Fibroblast of lung (primary cell): ENCODE measurements around the gene PPIA. TPM values are rescaled to one million over a fixed set of nuclear protein-coding genes. Genes with fewer than 3 reads are reported as not detected.

Experiments used
- DNase-seq, 2 donors: peaks; one replicate each; pipeline versions ENCODE4 v3.0.0 to v3.0.0-alpha.2; 2010; ENCODE audit warnings: low read depth in 2 of 2
- H2AFZ ChIP-seq: 2 replicates; pipeline ENCODE4 v1.5.1; 2012; ENCODE audit warnings: low read length, control low read depth, inconsistent platforms
- H3K27ac ChIP-seq: 2 replicates; pipeline ENCODE4 v1.5.1; 2011; ENCODE audit warnings: low read length, control low read depth; ENCODE audit not compliant: insufficient read depth
- H3K27me3 ChIP-seq: 2 replicates; pipeline ENCODE4 v1.5.1; 2011; ENCODE audit warnings: mild to moderate bottlenecking, low read length; ENCODE audit not compliant: control insufficient read depth, insufficient read depth
- H3K36me3 ChIP-seq: 2 replicates; pipeline ENCODE4 v1.5.1; 2011; ENCODE audit warnings: low read length; ENCODE audit not compliant: control insufficient read depth, insufficient read depth
- H3K4me1 ChIP-seq: 2 replicates; pipeline ENCODE4 v1.5.1; 2011; ENCODE audit warnings: low read length; ENCODE audit not compliant: control insufficient read depth, insufficient read depth; ENCODE audit errors: extremely low read depth
- H3K4me2 ChIP-seq: 2 replicates; pipeline ENCODE4 v1.5.1; 2011; ENCODE audit warnings: low read length, control low read depth; ENCODE audit not compliant: insufficient read depth; ENCODE audit errors: extremely low read depth
- H3K4me3 ChIP-seq, 4 experiments: fragments of 200-600 bp in 1 of 4; sonication (generic) in 1 of 4; replicated peaks in 1 of 4; 2 replicates each; pipeline ENCODE4 v1.5.1; 2011 to 2016; ENCODE audit warnings: low read length in 4 of 4, low read depth in 3 of 4, mild to moderate bottlenecking in 3 of 4, control low read depth in 2 of 4, inconsistent platforms in 1 of 4, mixed read lengths in 1 of 4; ENCODE audit not compliant: insufficient read depth in 1 of 4; ENCODE audit errors: control extremely low read depth in 1 of 4
- H3K79me2 ChIP-seq: 2 replicates; pipeline ENCODE4 v1.5.1; 2012; ENCODE audit warnings: mild to moderate bottlenecking, low read length, inconsistent platforms; ENCODE audit not compliant: control insufficient read depth, insufficient read depth
- H3K9ac ChIP-seq: 2 replicates; pipeline ENCODE4 v1.5.1; 2011; ENCODE audit warnings: mild to moderate bottlenecking, low read length, control low read depth; ENCODE audit not compliant: insufficient read depth
- H3K9me3 ChIP-seq: 2 replicates; pipeline ENCODE4 v1.5.1; 2012; ENCODE audit warnings: low read depth, low read length; ENCODE audit not compliant: control insufficient read depth, insufficient read depth
- H4K20me1 ChIP-seq: 2 replicates; pipeline ENCODE4 v1.5.1; 2011; ENCODE audit warnings: low read length; ENCODE audit not compliant: control insufficient read depth, insufficient read depth; ENCODE audit errors: extremely low read depth
- EZH2 ChIP-seq: IDR thresholded peaks from 2 replicates; pipeline ENCODE4 v1.5.1; 2012; ENCODE audit warnings: low read length, control low read depth, mild to moderate bottlenecking; ENCODE audit errors: missing control alignments
- polyA minus RNA-seq: library from RNA; depleted of rRNA, polyadenylated mRNA; stranded (reverse); fragments of >200 nt; gene quantifications from 2 replicates; pipeline ENCODE4 v1.2.3, GENCODE V29; 2011; ENCODE audit warnings: low replicate concordance
- polyA plus RNA-seq, 2 donors: library from polyadenylated mRNA; depleted of rRNA in 1 of 2; stranded (reverse) in 1 of 2; unstranded in 1 of 2; fragments of >200 nt; gene quantifications; 2 replicates each; pipeline ENCODE4 v1.2.1, GENCODE V29; 2011 to 2012; ENCODE audit warnings: missing spikeins in 1 of 2
- total RNA-seq: library from RNA; depleted of rRNA; stranded (reverse); fragments of >200 nt; gene quantifications from 2 replicates; pipeline ENCODE4 v1.2.1, GENCODE V29; 2014
- TF ChIP-seq, protein P1 (sequence below), 2 donors: IDR thresholded peaks in 1 of 2; conservative IDR thresholded peaks in 1 of 2; 1 replicate in 1 of 2; 2 replicates in 1 of 2; pipeline ENCODE4 v1.5.1; 2011 to 2012; ENCODE audit warnings: low read length in 2 of 2, control low read depth in 1 of 2, inconsistent platforms in 1 of 2, low read depth in 1 of 2, mild to moderate bottlenecking in 1 of 2

Gene PPIA
- total RNA-seq: 940 and 1,161 TPM in 2 replicates
- 7,057 and 8,825 TPM in 2 replicates for polyA plus RNA-seq
- polyA plus RNA-seq (2012): 2,753 and 3,748 TPM in 2 replicates
- polyA minus RNA-seq: 787 and 804 TPM in 2 replicates

DNA sequence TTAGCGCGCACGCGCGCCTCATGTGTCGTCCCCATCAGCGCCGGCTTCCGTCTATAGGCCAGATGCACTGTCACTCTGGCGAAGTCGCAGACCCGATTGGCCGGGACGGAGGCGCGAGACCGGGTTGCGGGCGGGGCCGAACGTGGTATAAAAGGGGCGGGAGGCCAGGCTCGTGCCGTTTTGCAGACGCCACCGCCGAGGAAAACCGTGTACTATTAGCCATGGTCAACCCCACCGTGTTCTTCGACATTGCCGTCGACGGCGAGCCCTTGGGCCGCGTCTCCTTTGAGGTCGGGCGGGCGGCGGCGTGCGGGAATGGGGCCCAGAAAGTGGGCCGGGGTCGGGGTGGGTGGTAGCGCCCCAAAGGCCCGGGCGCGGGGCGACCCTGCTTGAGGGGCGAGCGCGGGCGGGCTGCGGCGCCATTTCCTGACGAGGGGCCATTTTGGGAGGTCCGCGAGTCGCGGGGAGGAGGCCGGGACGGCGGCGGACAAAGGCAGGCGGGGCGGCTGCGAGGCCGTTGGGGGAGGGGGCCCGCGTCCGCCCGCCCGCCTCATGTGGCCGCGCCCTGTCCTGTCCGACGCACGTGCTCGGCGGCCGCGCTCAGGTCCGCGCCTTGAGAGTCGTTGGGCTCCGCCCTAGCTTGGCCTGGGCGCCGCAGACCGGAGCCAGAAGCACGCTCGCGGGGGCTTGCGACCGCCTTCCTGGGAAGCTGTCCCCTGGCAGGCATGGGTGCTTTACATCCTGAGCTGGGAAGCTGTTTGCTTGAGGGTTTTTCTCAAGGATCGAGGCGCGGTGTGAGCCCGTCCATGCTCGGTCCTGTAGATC lies at the start of gene PPIA:
Gene PPIA, plus strand, starts transcription at position 178 of the 825 bp plus-strand sequence. Its CDS starts 44 bp downstream, at position 222.
- H3K4me2 ChIP-seq: peak within 1 kb of the TSS; percentile 99
- H3K36me3 ChIP-seq: peaks cover 9% of the 10 kb centered on the region
- TF ChIP-seq, protein P1, sequence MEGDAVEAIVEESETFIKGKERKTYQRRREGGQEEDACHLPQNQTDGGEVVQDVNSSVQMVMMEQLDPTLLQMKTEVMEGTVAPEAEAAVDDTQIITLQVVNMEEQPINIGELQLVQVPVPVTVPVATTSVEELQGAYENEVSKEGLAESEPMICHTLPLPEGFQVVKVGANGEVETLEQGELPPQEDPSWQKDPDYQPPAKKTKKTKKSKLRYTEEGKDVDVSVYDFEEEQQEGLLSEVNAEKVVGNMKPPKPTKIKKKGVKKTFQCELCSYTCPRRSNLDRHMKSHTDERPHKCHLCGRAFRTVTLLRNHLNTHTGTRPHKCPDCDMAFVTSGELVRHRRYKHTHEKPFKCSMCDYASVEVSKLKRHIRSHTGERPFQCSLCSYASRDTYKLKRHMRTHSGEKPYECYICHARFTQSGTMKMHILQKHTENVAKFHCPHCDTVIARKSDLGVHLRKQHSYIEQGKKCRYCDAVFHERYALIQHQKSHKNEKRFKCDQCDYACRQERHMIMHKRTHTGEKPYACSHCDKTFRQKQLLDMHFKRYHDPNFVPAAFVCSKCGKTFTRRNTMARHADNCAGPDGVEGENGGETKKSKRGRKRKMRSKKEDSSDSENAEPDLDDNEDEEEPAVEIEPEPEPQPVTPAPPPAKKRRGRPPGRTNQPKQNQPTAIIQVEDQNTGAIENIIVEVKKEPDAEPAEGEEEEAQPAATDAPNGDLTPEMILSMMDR (conservative IDR thresholded peaks at IDR 0.05 in 1 of 2, IDR thresholded peaks at IDR 0.05 in 1 of 2; ENCODE audit: low read depth in 1 of 2, low read length in 2 of 2): no peak
- TF ChIP-seq EZH2: no peak
- peaks cover 6% of the 10 kb centered on the region for H3K4me1 ChIP-seq
- H3K27ac ChIP-seq: peak within 1 kb of the TSS; percentile 99
- H3K9me3 ChIP-seq: no peaks in the 10 kb centered on the region
- peaks cover 44% of the 10 kb centered on the region for H3K79me2 ChIP-seq
- peak within 1 kb of the TSS; percentile 88 to 98 (median 94) for H3K4me3 ChIP-seq
- H3K9ac ChIP-seq: peak within 1 kb of the TSS; percentile 98
- DNase-seq: peak; percentile 99
- peak within 1 kb of the TSS; percentile 95 for H2AFZ ChIP-seq
- peaks cover 8% of the 10 kb centered on the region for H4K20me1 ChIP-seq
- H3K27me3 ChIP-seq: no peaks in the 10 kb centered on the region

DNA sequence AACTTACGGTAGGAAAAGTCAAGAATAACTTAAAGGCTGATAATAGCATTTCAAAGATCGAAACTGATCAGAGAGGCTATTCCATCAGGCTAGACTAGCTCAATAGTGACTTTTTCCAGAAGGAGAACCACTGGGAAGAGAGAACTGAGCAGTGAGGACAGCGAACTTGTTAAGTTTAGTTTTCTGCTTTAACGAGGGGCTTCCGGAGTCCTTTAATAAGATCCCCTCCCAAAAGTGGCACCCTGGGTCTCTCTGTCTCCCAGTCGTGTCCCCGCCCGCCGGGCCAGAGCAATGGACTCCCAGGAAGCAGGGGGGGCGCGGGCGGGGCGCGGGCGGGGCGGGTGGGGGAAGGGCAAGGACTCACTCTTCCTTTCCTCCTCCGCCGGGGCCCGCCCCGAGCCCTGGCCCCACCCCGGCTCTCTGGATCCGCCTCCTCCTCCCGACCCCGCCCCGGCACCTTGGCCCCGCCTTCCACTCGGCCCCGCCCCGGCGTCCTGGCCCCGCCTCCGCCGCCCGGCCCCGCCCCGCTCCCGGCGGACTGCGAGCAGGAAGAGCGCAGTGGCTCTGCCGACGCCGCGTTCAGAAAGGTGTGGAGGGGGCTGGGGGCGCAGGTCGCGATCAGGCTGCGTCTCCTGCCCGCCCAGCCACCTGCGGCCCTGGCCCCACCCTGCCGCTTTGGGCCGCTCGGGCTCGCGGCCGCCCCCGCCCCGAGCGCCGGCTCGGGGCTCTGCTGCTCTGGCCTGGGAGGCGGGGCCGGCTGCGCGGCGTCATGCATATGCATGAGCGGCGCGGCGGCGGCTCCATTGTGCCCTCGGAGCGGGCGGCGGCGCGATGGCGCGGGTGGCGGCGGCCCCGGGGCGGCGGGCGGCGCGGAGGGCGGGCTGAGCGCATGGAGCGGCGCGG lies 48.2 kb upstream of the PPIA start, which contains the start of gene ZMIZ2:
Gene ZMIZ2, plus strand, starts transcription at position 803 of the 903 bp plus-strand sequence. CDS start 7,403 bp downstream, outside the sequence.
- H4K20me1 ChIP-seq: no peaks in the 10 kb centered on the region
- TF ChIP-seq, protein P1 (conservative IDR thresholded peaks at IDR 0.05 in 1 of 2, IDR thresholded peaks at IDR 0.05 in 1 of 2; ENCODE audit: low read depth in 1 of 2, low read length in 2 of 2): no peak
- no peak for TF ChIP-seq EZH2
- peak within 1 kb of the TSS; percentile 90 for H3K4me2 ChIP-seq
- H3K27me3 ChIP-seq: no peaks in the 10 kb centered on the region
- peaks cover 5% of the 10 kb centered on the region for H3K4me1 ChIP-seq
- peak within 1 kb of the TSS; percentile 91 for H3K9ac ChIP-seq
- H2AFZ ChIP-seq: peak within 1 kb of the TSS; percentile 84
- no peaks in the 10 kb centered on the region for H3K36me3 ChIP-seq
- H3K9me3 ChIP-seq: no peaks in the 10 kb centered on the region
- H3K27ac ChIP-seq: peak within 1 kb of the TSS; percentile 88
- DNase-seq: peak; percentile 79 to 87
- peaks cover 23% of the 10 kb centered on the region for H3K79me2 ChIP-seq
- peak within 1 kb of the TSS; percentile 73 to 79 (median 76) for H3K4me3 ChIP-seq
